A549 (cell line): Measurements from ENCODE around the gene CLIC5. TPM values are rescaled to one million over a fixed set of nuclear protein-coding genes. Genes with fewer than 3 reads are reported as not detected.

Experiments
- ATAC-seq, 2 experiments: fragments of 200-7000 bp in 1 of 2; fragments of >200 bp in 1 of 2; cut with Nextera tagmentation in 1 of 2; cut with Tn5 transposase in 1 of 2; 3 replicates each; pipeline versions ENCODE4 v1.8.0 to v1.9.1; 2018 to 2020; ENCODE audit warnings: mild to moderate bottlenecking in 1 of 2, moderate library complexity in 1 of 2
- CTCF ChIA-PET: fragments of 300-600 bp; sonication (Branson Sonifier 250); formaldehyde crosslinking; extraction: SDS; loops from one replicate; lab custom pipeline; 2021; ENCODE audit warnings: antibody characterized with exemption, inconsistent platforms; lab: Yijun Ruan, JAX
- POLR2A ChIA-PET: fragments of 350-600 bp; formaldehyde crosslinking; extraction: SDS; loops from one replicate; lab custom pipeline; 2021; ENCODE audit warnings: antibody characterized with exemption, inconsistent platforms; lab: Yijun Ruan, JAX
- DNase-seq, 2 experiments: peaks; one replicate each; pipeline versions ENCODE4 v3.0.0 to v3.0.0-alpha.2; 2011 to 2016; ENCODE audit warnings: low read depth in 1 of 2, low spot score in 1 of 2
- FAIRE-seq: peaks from 2 replicates; lab custom pipeline; 2011; peaks lifted over from hg19 to GRCh38; lab: Jason Lieb, UNC
- H3K27ac ChIP-seq, 2 experiments: fragments of >200 bp; sonication (Bioruptor Twin); formaldehyde crosslinking; 3 replicates each; pipeline ENCODE4 v1.5.1; 2016 to 2017
- H3K4me1 ChIP-seq: fragments of >200 bp; sonication (Bioruptor Twin); formaldehyde crosslinking; 3 replicates; pipeline ENCODE4 v1.6.1; 2016
- H3K4me2 ChIP-seq: fragments of >200 bp; sonication (Bioruptor Twin); formaldehyde crosslinking; 3 replicates; pipeline ENCODE4 v1.6.1; 2016
- H3K4me3 ChIP-seq: fragments of >200 bp; sonication (Bioruptor Twin); formaldehyde crosslinking; 3 replicates; pipeline ENCODE4 v1.5.1; 2016
- H3K9me3 ChIP-seq: fragments of >200 bp; sonication (Bioruptor Twin); formaldehyde crosslinking; 3 replicates; pipeline ENCODE4 v1.6.1; 2016
- CBX2 ChIP-seq: fragments of 200-600 bp; sonication (generic); IDR thresholded peaks from 2 replicates; pipeline ENCODE4 v1.6.1; 2016; ENCODE audit warnings: low read depth, mild to moderate bottlenecking, borderline replicate concordance
- CEBPB ChIP-seq, 2 experiments: fragments of >200 bp in 1 of 2; sonication (Bioruptor Twin) in 1 of 2; formaldehyde crosslinking in 1 of 2; IDR thresholded peaks; 2 replicates each; pipeline ENCODE4 v1.6.1; 2012 to 2016
- EHF ChIP-seq: fragments of 250-450 bp; sonication (Bioruptor Pico); IDR thresholded peaks from 2 replicates; pipeline ENCODE4 v1.5.0; 2020; ENCODE audit warnings: mild to moderate bottlenecking
- ESRRA ChIP-seq: fragments of 150-350 bp; IDR thresholded peaks from 2 replicates; pipeline ENCODE4 v1.6.1; 2014; ENCODE audit warnings: mild to moderate bottlenecking, low read length, borderline replicate concordance
- FOSB ChIP-seq: fragments of 250-450 bp; sonication (Bioruptor Pico); IDR thresholded peaks from 2 replicates; pipeline ENCODE4 v1.5.0; 2020; ENCODE audit warnings: mild to moderate bottlenecking, moderate library complexity
- FOXS1 ChIP-seq: fragments of 250-450 bp; sonication (Bioruptor Pico); IDR thresholded peaks from 2 replicates; pipeline ENCODE4 v1.5.0; 2020; ENCODE audit warnings: mild to moderate bottlenecking, moderate library complexity
- HDAC2 ChIP-seq: fragments of 200-600 bp; sonication (generic); IDR thresholded peaks from 2 replicates; pipeline ENCODE4 v1.6.1; 2016
- HOXB5 ChIP-seq: fragments of 250-450 bp; sonication (Bioruptor Pico); IDR thresholded peaks from 2 replicates; pipeline ENCODE4 v1.5.0; 2020; ENCODE audit warnings: mild to moderate bottlenecking, moderate library complexity
- JUN ChIP-seq, 2 experiments: fragments of >200 bp; sonication (Bioruptor Twin); formaldehyde crosslinking; IDR thresholded peaks; 2 replicates in 1 of 2; 3 replicates in 1 of 2; pipeline ENCODE4 v1.6.1; 2016 to 2017
- KDM1A ChIP-seq: fragments of 200-600 bp; sonication (generic); IDR thresholded peaks from 2 replicates; pipeline ENCODE4 v1.6.1; 2016; ENCODE audit warnings: low read depth, mild to moderate bottlenecking
- KDM5A ChIP-seq: fragments of 200-600 bp; sonication (generic); IDR thresholded peaks from 2 replicates; pipeline ENCODE4 v1.6.1; 2016; ENCODE audit warnings: antibody characterized with exemption, mild to moderate bottlenecking
- MAZ ChIP-seq: fragments of 150-350 bp; IDR thresholded peaks from 2 replicates; pipeline ENCODE4 v1.6.1; 2014; ENCODE audit warnings: antibody characterized with exemption, low read depth, low read length, borderline replicate concordance
- MYC ChIP-seq: IDR thresholded peaks from 2 replicates; pipeline ENCODE4 v1.6.1; 2012; ENCODE audit warnings: mild to moderate bottlenecking, inconsistent platforms, low read length, improper control_type of control experiment, borderline replicate concordance
- NPAS2 ChIP-seq: fragments of 250-450 bp; sonication (Bioruptor Pico); IDR thresholded peaks from 2 replicates; pipeline ENCODE4 v1.8.0; 2022; ENCODE audit warnings: mild to moderate bottlenecking, moderate library complexity, borderline replicate concordance
- NR3C1 ChIP-seq: fragments of >200 bp; sonication (Bioruptor Twin); formaldehyde crosslinking; IDR thresholded peaks from 3 replicates; pipeline ENCODE4 v1.6.1; 2017
- POLR2A ChIP-seq: IDR thresholded peaks from 2 replicates; pipeline ENCODE4 v1.6.1; 2012; ENCODE audit warnings: mild to moderate bottlenecking, low read length
- RARB ChIP-seq: fragments of 250-450 bp; sonication (Bioruptor Pico); IDR thresholded peaks from 2 replicates; pipeline ENCODE4 v1.8.0; 2021; ENCODE audit warnings: mild to moderate bottlenecking, moderate library complexity
- RFX5 ChIP-seq: fragments of 450-650 bp; IDR thresholded peaks from 2 replicates; pipeline ENCODE4 v1.7.1; 2014; ENCODE audit warnings: antibody characterized with exemption, mild to moderate bottlenecking, moderate library complexity
- RNF2 ChIP-seq: fragments of 200-600 bp; sonication (generic); IDR thresholded peaks from 2 replicates; pipeline ENCODE4 v1.6.1; 2016; ENCODE audit warnings: low read depth, mild to moderate bottlenecking, antibody characterized with exemption, moderate library complexity, borderline replicate concordance
- ZC3H11A ChIP-seq: fragments of 450-650 bp; IDR thresholded peaks from 2 replicates; pipeline ENCODE4 v1.6.1; 2014; ENCODE audit warnings: antibody characterized with exemption, mild to moderate bottlenecking
- ZFP36 ChIP-seq: fragments of 450-650 bp; IDR thresholded peaks from 2 replicates; pipeline ENCODE4 v1.6.1; 2014; ENCODE audit warnings: borderline replicate concordance; ENCODE audit not compliant: partially characterized antibody
- ZSCAN20 ChIP-seq: fragments of 250-450 bp; sonication (Bioruptor Pico); IDR thresholded peaks from 2 replicates; pipeline ENCODE4 v1.8.0; 2022; ENCODE audit warnings: mild to moderate bottlenecking, moderate library complexity
- WGBS: methylation state at CpG from one replicate; pipeline ENCODE4 v1.1.6; 2017; ENCODE audit errors: missing lambda C conversion rate; 5-methylcytosine and 5-hydroxymethylcytosine counted together
- polyA plus RNA-seq, 4 experiments: library from polyadenylated mRNA; depleted of rRNA in 3 of 4; stranded (reverse); fragments of >200 nt; fragmentation: RNase III in 1 of 4; extraction: RNeasy Plus Mini Kit Qiagen cat#74134 plus additional on column Dnase treatment in 1 of 4; gene quantifications; 2 replicates in 3 of 4; 3 replicates in 1 of 4; pipeline ENCODE4 v1.2.3, GENCODE V29; 2011 to 2017
- TF ChIP-seq, protein P1 (sequence below): fragments of >200 bp; sonication (Bioruptor Twin); formaldehyde crosslinking; IDR thresholded peaks from 3 replicates; pipeline ENCODE4 v1.5.1; 2016
- TF ChIP-seq, protein P2 (sequence below): fragments of 150-350 bp; IDR thresholded peaks from 2 replicates; pipeline ENCODE4 v1.6.1; 2014; ENCODE audit warnings: low read depth, mild to moderate bottlenecking, low read length
- TF ChIP-seq, protein P3 (sequence below): IDR thresholded peaks from 2 replicates; pipeline ENCODE4 v1.6.1; 2012
- TF ChIP-seq, protein P4 (sequence below): fragments of 450-650 bp; IDR thresholded peaks from 2 replicates; pipeline ENCODE4 v1.6.1; 2014; ENCODE audit warnings: antibody characterized with exemption
- TF ChIP-seq, protein P5 (sequence below): fragments of >200 bp; sonication (Bioruptor Twin); formaldehyde crosslinking; IDR thresholded peaks from 2 replicates; pipeline ENCODE4 v1.6.1; 2016
- TF ChIP-seq, protein P6 (sequence below): IDR thresholded peaks from 2 replicates; pipeline ENCODE4 v1.6.1; 2012; ENCODE audit warnings: low read depth, borderline replicate concordance

CLIC5 gene
- polyA plus RNA-seq, 2 of the 4 experiments (the other 2 are of a cell fraction), result not detected

DNA sequence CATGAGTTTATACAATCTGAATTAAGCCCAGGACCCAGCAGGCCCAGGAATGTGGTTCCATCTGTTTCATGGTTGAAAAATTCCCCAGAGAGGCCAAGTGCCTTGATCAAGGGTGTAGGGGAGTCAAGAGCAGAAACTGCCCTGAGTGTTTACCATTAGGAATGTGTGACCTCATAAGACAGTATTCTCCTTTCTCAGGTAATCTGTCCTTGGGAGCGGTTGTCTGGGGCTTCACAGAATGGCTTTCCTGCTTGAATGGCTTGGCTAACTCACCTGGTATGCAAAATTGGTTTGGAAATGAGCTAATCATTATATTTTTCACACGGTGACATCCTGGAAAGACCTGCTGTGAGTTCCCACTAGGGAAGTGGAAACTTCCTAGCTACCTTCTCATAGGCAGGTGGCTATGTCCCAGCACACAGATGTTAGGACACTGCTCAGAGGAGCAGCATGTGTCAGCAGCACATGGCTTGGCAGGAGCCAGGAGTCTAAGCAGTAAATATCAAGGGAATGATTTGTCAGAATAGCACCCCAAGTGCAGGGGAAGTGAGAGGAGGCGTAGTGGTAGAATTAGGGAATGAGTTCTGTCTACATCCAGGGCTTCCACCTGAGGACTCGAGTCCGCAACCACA, 17.7 kb downstream of the CLIC5 start:
- no peak overlapping the region for H3K4me3 ChIP-seq
- 11% methylated on average over 5 of the region's 5 CpGs for WGBS
- CTCF ChIA-PET, result no interaction called here
- ATAC-seq (no peak), FAIRE-seq (no peak), DNase-seq (no peak)
- POLR2A ChIA-PET, result no interaction called here
- H3K4me2 ChIP-seq, result no peak overlapping the region
- H3K9me3 ChIP-seq, result no peaks in the 10 kb centered on the region
- H3K27ac ChIP-seq, result no peak overlapping the region
- TF ChIP-seq, protein P1, sequence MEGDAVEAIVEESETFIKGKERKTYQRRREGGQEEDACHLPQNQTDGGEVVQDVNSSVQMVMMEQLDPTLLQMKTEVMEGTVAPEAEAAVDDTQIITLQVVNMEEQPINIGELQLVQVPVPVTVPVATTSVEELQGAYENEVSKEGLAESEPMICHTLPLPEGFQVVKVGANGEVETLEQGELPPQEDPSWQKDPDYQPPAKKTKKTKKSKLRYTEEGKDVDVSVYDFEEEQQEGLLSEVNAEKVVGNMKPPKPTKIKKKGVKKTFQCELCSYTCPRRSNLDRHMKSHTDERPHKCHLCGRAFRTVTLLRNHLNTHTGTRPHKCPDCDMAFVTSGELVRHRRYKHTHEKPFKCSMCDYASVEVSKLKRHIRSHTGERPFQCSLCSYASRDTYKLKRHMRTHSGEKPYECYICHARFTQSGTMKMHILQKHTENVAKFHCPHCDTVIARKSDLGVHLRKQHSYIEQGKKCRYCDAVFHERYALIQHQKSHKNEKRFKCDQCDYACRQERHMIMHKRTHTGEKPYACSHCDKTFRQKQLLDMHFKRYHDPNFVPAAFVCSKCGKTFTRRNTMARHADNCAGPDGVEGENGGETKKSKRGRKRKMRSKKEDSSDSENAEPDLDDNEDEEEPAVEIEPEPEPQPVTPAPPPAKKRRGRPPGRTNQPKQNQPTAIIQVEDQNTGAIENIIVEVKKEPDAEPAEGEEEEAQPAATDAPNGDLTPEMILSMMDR, result no peak
- TF ChIP-seq HDAC2 (no peak), MAZ (no peak), ZC3H11A (no peak), CBX2 (no peak), ZSCAN20 (CRISPR knock-in tag) (no peak), NR3C1 (no peak), RARB (no peak), FOXS1 (CRISPR knock-in tag) (no peak), ESRRA (no peak)
- TF ChIP-seq, protein P2, sequence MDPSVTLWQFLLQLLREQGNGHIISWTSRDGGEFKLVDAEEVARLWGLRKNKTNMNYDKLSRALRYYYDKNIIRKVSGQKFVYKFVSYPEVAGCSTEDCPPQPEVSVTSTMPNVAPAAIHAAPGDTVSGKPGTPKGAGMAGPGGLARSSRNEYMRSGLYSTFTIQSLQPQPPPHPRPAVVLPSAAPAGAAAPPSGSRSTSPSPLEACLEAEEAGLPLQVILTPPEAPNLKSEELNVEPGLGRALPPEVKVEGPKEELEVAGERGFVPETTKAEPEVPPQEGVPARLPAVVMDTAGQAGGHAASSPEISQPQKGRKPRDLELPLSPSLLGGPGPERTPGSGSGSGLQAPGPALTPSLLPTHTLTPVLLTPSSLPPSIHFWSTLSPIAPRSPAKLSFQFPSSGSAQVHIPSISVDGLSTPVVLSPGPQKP, result no peak
- TF ChIP-seq, protein P3, sequence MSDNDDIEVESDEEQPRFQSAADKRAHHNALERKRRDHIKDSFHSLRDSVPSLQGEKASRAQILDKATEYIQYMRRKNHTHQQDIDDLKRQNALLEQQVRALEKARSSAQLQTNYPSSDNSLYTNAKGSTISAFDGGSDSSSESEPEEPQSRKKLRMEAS, result no peak
- TF ChIP-seq, all 56 proteins: peak for 0
- no peaks in the 10 kb centered on the region for H3K4me1 ChIP-seq

DNA sequence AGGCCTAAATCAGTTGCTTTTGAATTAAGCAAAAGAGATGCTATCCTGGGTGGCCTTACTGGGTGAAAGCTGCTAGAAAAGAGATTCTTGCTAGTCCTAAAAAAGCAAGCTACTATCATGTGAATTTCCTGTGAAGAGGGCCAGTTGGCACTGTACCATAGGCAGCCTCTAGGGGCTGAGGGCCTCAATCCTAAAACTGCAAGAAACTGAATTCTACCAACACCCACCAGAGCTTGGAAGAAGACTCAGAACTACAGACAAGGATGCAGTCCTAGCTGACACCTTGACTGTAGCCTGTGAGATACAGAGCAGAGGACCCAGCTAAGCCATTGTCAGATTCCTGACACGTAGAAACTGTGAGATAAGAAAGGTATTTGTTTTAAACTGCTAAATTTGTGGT, 24.5 kb downstream of the CLIC5 start:
- no peak for FAIRE-seq
- WGBS, result 0% methylated on average over 1 of the region's 1 CpG
- TF ChIP-seq, protein P4, sequence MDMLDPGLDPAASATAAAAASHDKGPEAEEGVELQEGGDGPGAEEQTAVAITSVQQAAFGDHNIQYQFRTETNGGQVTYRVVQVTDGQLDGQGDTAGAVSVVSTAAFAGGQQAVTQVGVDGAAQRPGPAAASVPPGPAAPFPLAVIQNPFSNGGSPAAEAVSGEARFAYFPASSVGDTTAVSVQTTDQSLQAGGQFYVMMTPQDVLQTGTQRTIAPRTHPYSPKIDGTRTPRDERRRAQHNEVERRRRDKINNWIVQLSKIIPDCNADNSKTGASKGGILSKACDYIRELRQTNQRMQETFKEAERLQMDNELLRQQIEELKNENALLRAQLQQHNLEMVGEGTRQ, result no peak
- no peak for TF ChIP-seq RFX5
- TF ChIP-seq, all 56 proteins: peak for 0
- POLR2A ChIA-PET, result no interaction called here
- ATAC-seq (no peak), DNase-seq (no peak)
- CTCF ChIA-PET, result interaction anchor here (0.9 kb wide), 1 partner anchor 30 kb away, joined by 3 read pairs; no protein-coding TSS in a partner anchor
- Histone ChIP-seq H3K4me2 (no peak overlapping the region), H3K27ac (no peak overlapping the region), H3K9me3 (no peaks in the 10 kb centered on the region), H3K4me1 (no peaks in the 10 kb centered on the region), H3K4me3 (no peak overlapping the region)

DNA sequence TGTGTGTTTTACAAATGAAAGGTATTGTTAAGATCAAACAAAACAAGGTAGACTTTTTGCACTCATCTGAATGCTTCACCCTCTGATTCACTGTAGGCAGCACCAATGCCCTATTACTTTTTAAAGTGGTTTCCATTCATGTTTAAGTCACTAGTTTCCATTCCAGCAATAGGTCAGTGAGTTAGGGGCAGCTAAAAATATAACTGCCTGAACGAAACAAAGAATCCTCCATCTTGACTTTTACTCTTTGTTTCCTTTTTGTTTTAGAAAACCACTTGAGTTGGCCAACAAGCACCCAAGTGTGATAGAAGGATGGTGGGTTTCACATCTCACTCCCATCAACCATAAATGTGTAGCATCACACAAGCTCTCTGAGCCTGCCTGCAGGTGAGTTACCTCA, 25.5 kb downstream of the CLIC5 start:
- FAIRE-seq (no peak), ATAC-seq (no peak), DNase-seq (no peak)
- H3K9me3 ChIP-seq, result no peaks in the 10 kb centered on the region
- POLR2A ChIA-PET, result no interaction called here
- no peak for TF ChIP-seq JUN (IDR thresholded peaks at IDR 0.05)
- TF ChIP-seq RNF2, result no peak
- no peak for TF ChIP-seq HOXB5 (CRISPR knock-in tag)
- no peak for TF ChIP-seq NPAS2
- TF ChIP-seq ESRRA, result no peak
- no peak for TF ChIP-seq CEBPB (IDR thresholded peaks at IDR 0.05)
- TF ChIP-seq ZSCAN20 (CRISPR knock-in tag), result no peak
- no peak for TF ChIP-seq NR3C1
- no peak for TF ChIP-seq KDM1A
- TF ChIP-seq MYC, result no peak
- no peak for TF ChIP-seq POLR2A
- TF ChIP-seq EHF (CRISPR knock-in tag), result no peak
- TF ChIP-seq FOSB (CRISPR knock-in tag), result no peak
- no peak for TF ChIP-seq KDM5A
- no peak for TF ChIP-seq ZFP36
- TF ChIP-seq, protein P5, sequence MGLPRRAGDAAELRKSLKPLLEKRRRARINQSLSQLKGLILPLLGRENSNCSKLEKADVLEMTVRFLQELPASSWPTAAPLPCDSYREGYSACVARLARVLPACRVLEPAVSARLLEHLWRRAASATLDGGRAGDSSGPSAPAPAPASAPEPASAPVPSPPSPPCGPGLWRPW, result no peak
- TF ChIP-seq FOXS1 (CRISPR knock-in tag), result no peak
- TF ChIP-seq, protein P6, sequence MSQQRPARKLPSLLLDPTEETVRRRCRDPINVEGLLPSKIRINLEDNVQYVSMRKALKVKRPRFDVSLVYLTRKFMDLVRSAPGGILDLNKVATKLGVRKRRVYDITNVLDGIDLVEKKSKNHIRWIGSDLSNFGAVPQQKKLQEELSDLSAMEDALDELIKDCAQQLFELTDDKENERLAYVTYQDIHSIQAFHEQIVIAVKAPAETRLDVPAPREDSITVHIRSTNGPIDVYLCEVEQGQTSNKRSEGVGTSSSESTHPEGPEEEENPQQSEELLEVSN, result no peak
- no peak overlapping the region for H3K4me3 ChIP-seq
- H3K4me1 ChIP-seq, result no peaks in the 10 kb centered on the region
- WGBS, result 0% methylated on average over 1 of the region's 1 CpG
- H3K27ac ChIP-seq, result no peak overlapping the region
- H3K4me2 ChIP-seq, result no peak overlapping the region
- CTCF ChIA-PET, result interaction anchor here (0.5 kb wide), 1 partner anchor 84 kb away, joined by 3 read pairs; no protein-coding TSS in a partner anchor
